GM18499 (cell line): ENCODE measurements around the gene OLFM1.

ENCODE experiments used
- ATAC-seq: cut with Tn5 transposase; IDR thresholded peaks from one replicate; pipeline ENCODE4 v1.9.1; 2021; ENCODE audit warnings: moderate number of reproducible peaks; ENCODE audit not compliant: insufficient read depth, unreplicated experiment

The OLFM1 gene

GRCh38 chr9:135075234-135076142 is 12.0 kb upstream of the OLFM1 start:
- no peak for ATAC-seq

GRCh38 chr9:135076143-135076875 is 11.2 kb upstream of the OLFM1 start:
- no peak for ATAC-seq

- no peak for ATAC-seq
Measured at GRCh38 chr9:135076876-135077430, 10.5 kb upstream of the OLFM1 start.

- ATAC-seq, result no peak
Measured at GRCh38 chr9:135077497-135078200, 9.8 kb upstream of the OLFM1 start.

- ATAC-seq, result no peak
Measured at GRCh38 chr9:135078361-135078821, 9.1 kb upstream of the OLFM1 start.

- ATAC-seq, result no peak
Measured at GRCh38 chr9:135079018-135079417, 8.4 kb upstream of the OLFM1 start.

GRCh38 chr9:135079676-135080075 is 7.8 kb upstream of the OLFM1 start:
- ATAC-seq, result no peak

GRCh38 chr9:135080286-135081263 is 6.9 kb upstream of the OLFM1 start:
- no peak for ATAC-seq

- ATAC-seq, result no peak
Measured at GRCh38 chr9:135081264-135081660, 6.2 kb upstream of the OLFM1 start.

GRCh38 chr9:135081731-135082130 is 5.7 kb upstream of the OLFM1 start:
- ATAC-seq, result no peak

GRCh38 chr9:135082536-135082935 is 4.9 kb upstream of the OLFM1 start:
- no peak for ATAC-seq

- ATAC-seq, result no peak
Measured at GRCh38 chr9:135083241-135083810, 4.1 kb upstream of the OLFM1 start.

- ATAC-seq, result no peak
Measured at GRCh38 chr9:135083831-135084230, 3.6 kb upstream of the OLFM1 start.

- no peak for ATAC-seq
Measured at GRCh38 chr9:135084262-135084661, 3.2 kb upstream of the OLFM1 start.

- ATAC-seq, result no peak
Measured at GRCh38 chr9:135084881-135085760, 2.3 kb upstream of the OLFM1 start.

- ATAC-seq, result no peak
Measured at GRCh38 chr9:135085830-135086546, 1.5 kb upstream of the OLFM1 start.
